WTC11 (cell line): Measurements from ENCODE around the gene MPP1.

ENCODE experiments used
- CREM ChIP-seq: sonication (generic); formaldehyde crosslinking; IDR thresholded peaks from 2 replicates; pipeline ENCODE4 v1.8.1; 2022; ENCODE audit warnings: mild to moderate bottlenecking, missing genetic modification reagents, moderate library complexity
- ETV6 ChIP-seq: sonication (generic); formaldehyde crosslinking; IDR thresholded peaks from 2 replicates; pipeline ENCODE4 v1.8.1; 2022; ENCODE audit warnings: mild to moderate bottlenecking, missing genetic modification reagents
- FOXP1 ChIP-seq: sonication (generic); formaldehyde crosslinking; IDR thresholded peaks from 2 replicates; pipeline ENCODE4 v1.8.0; 2022; ENCODE audit warnings: missing genetic modification reagents, mild to moderate bottlenecking, moderate library complexity, borderline replicate concordance
- IRF1 ChIP-seq: sonication (generic); formaldehyde crosslinking; IDR thresholded peaks from 2 replicates; pipeline ENCODE4 v1.8.0; 2023; ENCODE audit warnings: missing genetic modification reagents
- NFE2L1 ChIP-seq: sonication (generic); formaldehyde crosslinking; IDR thresholded peaks from 2 replicates; pipeline ENCODE4 v1.8.1; 2023; ENCODE audit warnings: missing genetic modification reagents
- ZNF423 ChIP-seq: fragments of 250-450 bp; sonication (Bioruptor Pico); IDR thresholded peaks from 2 replicates; pipeline ENCODE4 v2.1.2; 2022; ENCODE audit warnings: mild to moderate bottlenecking, moderate library complexity
- TF ChIP-seq, protein P1 (sequence below): fragments of 250-450 bp; sonication (Bioruptor Pico); IDR thresholded peaks from 2 replicates; pipeline ENCODE4 v1.9.0; 2021; ENCODE audit warnings: moderate library complexity, mild to moderate bottlenecking, inconsistent platforms, borderline replicate concordance
- TF ChIP-seq, protein P2 (sequence below): sonication (generic); formaldehyde crosslinking; IDR thresholded peaks from 2 replicates; pipeline ENCODE4 v1.8.1; 2023; ENCODE audit warnings: mild to moderate bottlenecking, missing genetic modification reagents, moderate library complexity
- TF ChIP-seq, protein P3 (sequence below): fragments of 200-600 bp; IDR thresholded peaks from 2 replicates; pipeline ENCODE4 v1.8.0; 2022; ENCODE audit warnings: antibody characterized with exemption

DNA sequence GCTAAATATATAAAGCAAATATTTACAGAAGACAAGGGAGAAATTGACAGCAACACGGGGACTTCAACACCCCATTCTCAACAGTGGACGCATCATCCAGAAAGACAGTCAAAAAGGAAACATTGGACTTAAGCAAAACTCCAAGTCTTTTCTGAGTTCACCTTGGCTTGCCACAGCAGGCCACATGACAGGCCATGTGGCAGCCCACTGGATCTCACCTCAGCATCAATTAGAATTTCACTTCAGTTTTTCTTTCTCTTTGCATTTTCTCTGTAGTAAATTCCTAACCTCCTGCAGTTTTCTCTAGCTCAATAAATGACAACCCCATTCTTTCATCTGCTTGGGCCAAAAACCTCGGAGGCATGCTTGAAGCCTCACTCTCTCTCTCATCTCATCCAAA, 16.7 kb upstream of the MPP1 start:
- TF ChIP-seq, protein P1, sequence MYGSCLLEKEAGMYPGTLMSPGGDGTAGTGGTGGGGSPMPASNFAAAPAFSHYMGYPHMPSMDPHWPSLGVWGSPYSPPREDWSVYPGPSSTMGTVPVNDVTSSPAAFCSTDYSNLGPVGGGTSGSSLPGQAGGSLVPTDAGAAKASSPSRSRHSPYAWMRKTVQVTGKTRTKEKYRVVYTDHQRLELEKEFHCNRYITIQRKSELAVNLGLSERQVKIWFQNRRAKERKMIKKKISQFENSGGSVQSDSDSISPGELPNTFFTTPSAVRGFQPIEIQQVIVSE (CRISPR knock-in tag) = no peak
- TF ChIP-seq, protein P2, sequence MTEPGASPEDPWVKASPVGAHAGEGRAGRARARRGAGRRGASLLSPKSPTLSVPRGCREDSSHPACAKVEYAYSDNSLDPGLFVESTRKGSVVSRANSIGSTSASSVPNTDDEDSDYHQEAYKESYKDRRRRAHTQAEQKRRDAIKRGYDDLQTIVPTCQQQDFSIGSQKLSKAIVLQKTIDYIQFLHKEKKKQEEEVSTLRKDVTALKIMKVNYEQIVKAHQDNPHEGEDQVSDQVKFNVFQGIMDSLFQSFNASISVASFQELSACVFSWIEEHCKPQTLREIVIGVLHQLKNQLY = no peak
- TF ChIP-seq, protein P3, sequence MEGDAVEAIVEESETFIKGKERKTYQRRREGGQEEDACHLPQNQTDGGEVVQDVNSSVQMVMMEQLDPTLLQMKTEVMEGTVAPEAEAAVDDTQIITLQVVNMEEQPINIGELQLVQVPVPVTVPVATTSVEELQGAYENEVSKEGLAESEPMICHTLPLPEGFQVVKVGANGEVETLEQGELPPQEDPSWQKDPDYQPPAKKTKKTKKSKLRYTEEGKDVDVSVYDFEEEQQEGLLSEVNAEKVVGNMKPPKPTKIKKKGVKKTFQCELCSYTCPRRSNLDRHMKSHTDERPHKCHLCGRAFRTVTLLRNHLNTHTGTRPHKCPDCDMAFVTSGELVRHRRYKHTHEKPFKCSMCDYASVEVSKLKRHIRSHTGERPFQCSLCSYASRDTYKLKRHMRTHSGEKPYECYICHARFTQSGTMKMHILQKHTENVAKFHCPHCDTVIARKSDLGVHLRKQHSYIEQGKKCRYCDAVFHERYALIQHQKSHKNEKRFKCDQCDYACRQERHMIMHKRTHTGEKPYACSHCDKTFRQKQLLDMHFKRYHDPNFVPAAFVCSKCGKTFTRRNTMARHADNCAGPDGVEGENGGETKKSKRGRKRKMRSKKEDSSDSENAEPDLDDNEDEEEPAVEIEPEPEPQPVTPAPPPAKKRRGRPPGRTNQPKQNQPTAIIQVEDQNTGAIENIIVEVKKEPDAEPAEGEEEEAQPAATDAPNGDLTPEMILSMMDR = no peak
- TF ChIP-seq ETV6 (CRISPR knock-in tag) (no peak), CREM (CRISPR knock-in tag) (no peak), FOXP1 (CRISPR knock-in tag) (no peak), ZNF423 (CRISPR knock-in tag) (no peak), IRF1 (no peak), NFE2L1 (no peak)
